Memory B cell (primary cell): ENCODE data around the gene SEZ6L.

ENCODE experiments used
- ATAC-seq: fragments of 150-1000 bp; cut with Tn5 transposase; 2 replicates; pipeline ENCODE4 v1.10.0; 2021; ENCODE audit warnings: low read depth, mild to moderate bottlenecking, moderate library complexity
- DNase-seq, 2 donors: peaks; one replicate each; pipeline ENCODE4 v3.0.0; 2022; ENCODE audit warnings: low spot score in 2 of 2
- H3K27ac Mint-ChIP-seq: one replicate; pipeline ENCODE4 v1.8.0; 2022; ENCODE audit warnings: mild to moderate bottlenecking, moderate library complexity, mixed read lengths
- H3K27me3 Mint-ChIP-seq: one replicate; pipeline ENCODE4 v1.8.0; 2022; ENCODE audit warnings: mixed read lengths
- H3K36me3 Mint-ChIP-seq: one replicate; pipeline ENCODE4 v1.8.0; 2022; ENCODE audit warnings: mild to moderate bottlenecking, mixed read lengths
- H3K4me1 Mint-ChIP-seq: one replicate; pipeline ENCODE4 v1.8.0; 2022; ENCODE audit warnings: mixed read lengths
- H3K4me3 Mint-ChIP-seq: one replicate; pipeline ENCODE4 v1.8.0; 2022; ENCODE audit warnings: mild to moderate bottlenecking, moderate library complexity, mixed read lengths
- H3K9me3 Mint-ChIP-seq: one replicate; pipeline ENCODE4 v1.8.0; 2022; ENCODE audit warnings: mixed read lengths

SEZ6L gene

DNA sequence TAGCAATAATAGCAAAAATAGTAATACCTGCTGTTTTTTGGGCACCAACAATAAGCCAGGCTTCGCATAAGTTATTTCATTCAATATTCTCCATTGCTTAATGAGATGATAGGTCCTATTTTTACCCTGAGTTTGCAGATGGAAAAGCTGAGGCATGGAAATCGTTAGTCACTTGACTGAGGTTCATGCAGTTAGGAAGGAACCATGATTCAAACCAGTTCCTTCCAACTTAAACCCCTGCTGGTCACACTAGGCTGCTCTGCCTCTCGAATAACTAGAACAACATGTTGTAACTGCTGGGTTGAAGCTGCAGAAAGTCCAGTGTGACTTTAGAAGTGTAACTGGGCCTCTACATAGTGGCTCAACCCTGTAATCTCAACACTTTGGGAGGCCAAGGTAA lies 69.3 kb downstream of the SEZ6L start:
- no peak overlapping the region for H3K27ac Mint-ChIP-seq
- H3K4me3 Mint-ChIP-seq = no peak overlapping the region
- DNase-seq = no peak
- no peak for ATAC-seq
- H3K9me3 Mint-ChIP-seq = peaks cover 7% of the 10 kb centered on the region
- H3K27me3 Mint-ChIP-seq = peaks cover 21% of the 10 kb centered on the region
- no peaks in the 10 kb centered on the region for H3K36me3 Mint-ChIP-seq
- H3K4me1 Mint-ChIP-seq = no peaks in the 10 kb centered on the region

DNA sequence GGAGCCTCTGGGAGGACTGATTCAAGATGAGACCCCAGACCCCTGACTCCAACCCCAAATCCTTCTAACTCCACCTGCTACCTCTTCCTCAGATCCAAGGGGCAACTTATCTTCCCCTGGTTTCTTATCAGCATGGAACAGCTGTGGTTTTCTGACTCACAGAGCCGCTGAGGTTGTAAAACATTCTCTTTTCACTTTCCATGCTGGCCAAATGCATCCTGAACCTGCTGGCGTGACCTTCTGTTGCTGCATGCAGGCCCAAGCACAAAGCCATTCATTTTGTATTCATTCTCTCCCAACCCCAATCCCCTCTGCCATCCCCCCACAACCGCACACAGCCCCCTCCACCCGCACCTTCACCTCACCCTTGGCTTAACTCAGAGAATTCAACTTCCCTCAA lies 70.3 kb downstream of the SEZ6L start:
- H3K4me1 Mint-ChIP-seq = no peaks in the 10 kb centered on the region
- no peak overlapping the region for H3K27ac Mint-ChIP-seq
- no peaks in the 10 kb centered on the region for H3K36me3 Mint-ChIP-seq
- H3K9me3 Mint-ChIP-seq = peaks cover 7% of the 10 kb centered on the region
- DNase-seq (no peak), ATAC-seq (no peak)
- no peak overlapping the region for H3K4me3 Mint-ChIP-seq
- H3K27me3 Mint-ChIP-seq = peaks cover 22% of the 10 kb centered on the region

DNA sequence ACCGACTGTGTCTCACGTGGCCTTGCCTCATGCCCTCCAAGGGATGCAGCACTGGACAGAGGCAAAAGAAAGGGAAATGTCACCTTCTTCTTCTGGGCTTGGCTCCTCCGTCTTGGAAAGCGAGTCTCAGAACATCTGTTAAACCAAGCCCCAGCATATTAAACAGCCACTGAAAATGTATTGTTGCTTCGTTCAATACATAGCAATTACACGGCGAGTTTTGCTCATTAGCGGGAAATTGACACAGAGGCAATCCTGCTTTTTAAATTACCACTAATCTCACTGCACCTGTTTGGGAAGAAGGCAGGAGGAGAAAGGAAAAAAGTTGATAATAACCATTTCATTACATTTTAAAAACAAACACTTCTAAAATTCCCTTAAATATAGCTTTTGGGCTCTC lies 72.1 kb downstream of the SEZ6L start:
- H3K36me3 Mint-ChIP-seq = no peaks in the 10 kb centered on the region

DNA sequence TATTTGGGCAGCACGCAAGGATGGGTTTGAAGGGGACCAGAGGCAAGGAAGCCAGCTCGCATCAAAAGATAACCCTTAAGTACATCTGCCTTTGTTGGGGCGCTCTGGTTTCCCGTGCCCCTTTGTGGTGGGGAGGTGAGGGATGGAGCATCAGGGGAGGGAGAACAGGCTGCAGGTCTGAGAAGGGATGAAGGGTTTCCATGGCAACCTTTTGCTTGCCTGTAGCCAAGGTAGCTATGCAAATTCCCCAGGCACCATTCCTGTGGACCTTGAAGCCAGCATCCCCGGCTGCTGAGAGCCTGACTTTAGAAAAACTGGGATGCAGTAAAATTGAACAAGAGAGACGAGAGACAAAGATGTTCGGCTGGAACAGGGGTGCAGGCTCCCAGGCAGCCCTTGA lies 75.7 kb downstream of the SEZ6L start:
- no peak overlapping the region for H3K27ac Mint-ChIP-seq
- peaks cover 8% of the 10 kb centered on the region for H3K9me3 Mint-ChIP-seq
- H3K4me3 Mint-ChIP-seq = no peak overlapping the region
- no peak for DNase-seq
- peaks cover 12% of the 10 kb centered on the region for H3K27me3 Mint-ChIP-seq
- H3K36me3 Mint-ChIP-seq = no peaks in the 10 kb centered on the region
- no peaks in the 10 kb centered on the region for H3K4me1 Mint-ChIP-seq
- ATAC-seq = no peak

More for the DNA sequence above, 72.1 kb downstream of the SEZ6L start:
- Mint-ChIP-seq H3K4me1 (no peaks in the 10 kb centered on the region), H3K27me3 (peaks cover 18% of the 10 kb centered on the region), H3K9me3 (peaks cover 7% of the 10 kb centered on the region), H3K27ac (no peak overlapping the region), H3K4me3 (no peak overlapping the region)
- ATAC-seq = no peak
- DNase-seq = no peak

DNA sequence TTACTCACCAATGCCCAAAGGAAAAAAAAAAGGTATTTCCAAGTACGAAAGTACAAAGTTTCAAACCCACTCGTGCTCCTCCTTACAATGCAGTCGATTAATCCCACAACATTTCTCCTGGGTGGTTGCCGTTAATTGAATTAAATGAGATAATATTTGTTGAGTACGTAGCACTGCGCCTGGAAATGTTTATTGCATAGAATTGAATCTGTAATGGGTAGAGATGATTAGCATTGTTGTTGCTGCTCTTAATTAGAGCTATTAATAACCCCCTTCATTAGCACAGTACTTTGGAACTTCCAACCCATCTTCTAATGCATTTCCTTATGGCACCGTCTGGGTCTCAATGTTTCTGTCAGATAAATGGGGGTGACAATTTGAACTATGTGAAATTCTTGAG lies 77.3 kb downstream of the SEZ6L start:
- DNase-seq (no peak), ATAC-seq (no peak)
- Mint-ChIP-seq H3K4me3 (no peak overlapping the region), H3K9me3 (peaks cover 13% of the 10 kb centered on the region), H3K4me1 (no peaks in the 10 kb centered on the region), H3K36me3 (no peaks in the 10 kb centered on the region), H3K27ac (no peak overlapping the region), H3K27me3 (peaks cover 11% of the 10 kb centered on the region)

DNA sequence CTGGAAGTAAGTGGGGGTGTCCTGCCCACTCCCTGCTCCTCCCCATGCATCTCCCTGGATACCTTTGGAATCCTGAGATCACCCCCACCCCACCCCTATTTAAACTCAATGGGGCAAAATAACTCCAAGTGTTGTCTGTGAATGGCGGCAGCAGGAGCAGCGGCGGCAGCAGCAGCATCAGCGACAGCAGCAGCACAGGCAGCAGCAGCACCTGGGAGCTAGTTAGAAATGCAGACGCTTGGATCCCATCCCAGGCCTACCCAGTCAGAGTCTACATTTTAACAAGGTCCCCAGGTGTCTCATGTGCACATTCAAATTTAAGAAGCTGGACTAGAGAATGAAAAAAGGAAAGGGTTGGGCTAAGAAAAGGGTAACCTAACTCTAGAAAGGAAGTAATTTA lies 82.6 kb downstream of the SEZ6L start:
- Mint-ChIP-seq H3K4me3 (no peak overlapping the region), H3K4me1 (no peaks in the 10 kb centered on the region), H3K27me3 (peaks cover 10% of the 10 kb centered on the region), H3K9me3 (peaks cover 7% of the 10 kb centered on the region), H3K36me3 (no peaks in the 10 kb centered on the region), H3K27ac (no peak overlapping the region)
- ATAC-seq (no peak), DNase-seq (no peak)

DNA sequence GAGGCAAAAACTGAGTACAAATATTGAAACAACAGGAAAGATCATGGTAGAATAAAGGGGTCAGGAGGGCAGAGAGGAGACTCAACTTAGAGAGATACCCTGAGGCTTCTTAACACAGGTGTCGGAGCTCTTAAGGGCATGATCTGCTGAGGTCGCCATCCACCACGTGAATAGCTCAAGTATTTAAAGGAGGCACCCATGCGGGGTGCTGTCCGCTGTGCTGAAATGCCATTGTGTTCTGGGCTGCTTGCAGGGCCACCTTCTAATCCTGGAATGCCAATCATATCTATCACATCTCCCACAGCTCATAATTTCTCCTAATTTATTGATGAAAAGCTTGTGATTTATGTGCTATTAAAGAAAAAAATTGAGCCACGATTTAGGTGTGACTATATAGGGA lies 90.2 kb downstream of the SEZ6L start:
- H3K9me3 Mint-ChIP-seq = peaks cover 6% of the 10 kb centered on the region
- no peak overlapping the region for H3K27ac Mint-ChIP-seq
- ATAC-seq (no peak), DNase-seq (no peak)
- no peaks in the 10 kb centered on the region for H3K4me1 Mint-ChIP-seq
- H3K4me3 Mint-ChIP-seq = no peak overlapping the region
- H3K27me3 Mint-ChIP-seq = peaks cover 15% of the 10 kb centered on the region
- H3K36me3 Mint-ChIP-seq = no peaks in the 10 kb centered on the region

DNA sequence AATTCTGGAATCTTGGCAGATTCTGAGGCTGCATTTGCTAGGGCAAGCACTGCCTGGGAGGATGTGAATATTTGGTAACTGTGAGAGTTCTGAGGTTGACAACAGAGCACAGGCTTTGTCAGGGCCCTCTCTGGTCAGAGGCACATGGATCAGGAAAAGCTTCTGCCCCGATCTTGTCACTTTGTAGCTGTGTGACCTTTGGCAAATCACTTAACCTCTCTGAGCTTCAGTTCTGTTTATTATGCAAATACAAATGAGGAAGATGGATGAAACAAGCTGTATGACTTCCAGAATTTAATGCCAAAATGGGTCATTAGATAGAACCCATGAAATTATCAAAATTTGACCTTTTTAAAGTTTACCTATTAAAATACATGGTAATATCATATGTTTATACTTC lies 94.9 kb downstream of the SEZ6L start:
- peaks cover 6% of the 10 kb centered on the region for H3K9me3 Mint-ChIP-seq
- no peak overlapping the region for H3K27ac Mint-ChIP-seq
- H3K4me1 Mint-ChIP-seq = no peaks in the 10 kb centered on the region
- no peak overlapping the region for H3K4me3 Mint-ChIP-seq
- ATAC-seq (no peak), DNase-seq (no peak)
- no peaks in the 10 kb centered on the region for H3K36me3 Mint-ChIP-seq
- H3K27me3 Mint-ChIP-seq = peaks cover 18% of the 10 kb centered on the region

DNA sequence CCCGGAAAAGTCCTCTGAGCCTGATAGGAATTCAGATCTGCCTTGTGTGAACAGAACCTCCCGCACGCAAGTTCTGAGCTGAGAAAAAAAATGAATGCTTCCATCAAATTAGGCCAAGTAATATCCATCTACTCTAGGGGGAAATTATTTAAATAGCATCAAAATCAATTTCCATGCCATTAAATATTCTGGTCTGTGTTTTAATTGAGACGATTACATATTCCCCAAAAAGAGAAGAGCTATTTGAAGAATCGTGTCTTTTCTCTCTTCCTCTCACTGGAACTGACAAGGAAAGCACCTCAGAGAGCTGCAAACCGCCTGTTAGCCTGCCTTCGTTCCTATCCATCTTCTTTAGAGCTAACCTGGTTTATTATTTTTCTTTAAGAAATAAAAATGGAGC lies 96.0 kb downstream of the SEZ6L start:
- ATAC-seq (no peak), DNase-seq (no peak)
- no peaks in the 10 kb centered on the region for H3K4me1 Mint-ChIP-seq
- H3K27me3 Mint-ChIP-seq = peaks cover 20% of the 10 kb centered on the region
- no peak overlapping the region for H3K27ac Mint-ChIP-seq
- H3K36me3 Mint-ChIP-seq = no peaks in the 10 kb centered on the region
- H3K9me3 Mint-ChIP-seq = peaks cover 4% of the 10 kb centered on the region
- no peak overlapping the region for H3K4me3 Mint-ChIP-seq

DNA sequence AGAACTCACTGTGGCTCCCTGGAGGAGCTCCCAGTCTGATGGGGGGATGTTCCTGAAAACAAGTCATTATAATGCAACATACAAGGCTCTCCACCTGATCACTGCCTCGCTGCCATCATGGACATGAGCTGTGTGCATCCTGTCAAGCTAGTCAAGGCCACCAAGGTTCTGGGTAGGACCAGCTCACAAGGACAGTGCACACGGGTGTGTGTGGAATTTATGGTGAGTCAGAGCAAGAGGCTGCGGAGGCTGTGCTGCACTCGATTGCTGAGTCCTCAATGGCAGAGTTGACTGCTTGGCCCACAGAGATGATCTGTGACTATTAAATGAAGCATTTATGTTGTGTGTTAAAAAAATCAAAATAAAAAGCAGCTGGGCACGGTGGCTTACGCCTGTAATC lies 96.6 kb downstream of the SEZ6L start:
- Mint-ChIP-seq H3K4me3 (no peak overlapping the region), H3K36me3 (no peaks in the 10 kb centered on the region), H3K9me3 (peaks cover 4% of the 10 kb centered on the region), H3K27ac (no peak overlapping the region), H3K4me1 (no peaks in the 10 kb centered on the region), H3K27me3 (peaks cover 20% of the 10 kb centered on the region)
- ATAC-seq (no peak), DNase-seq (no peak)

DNA sequence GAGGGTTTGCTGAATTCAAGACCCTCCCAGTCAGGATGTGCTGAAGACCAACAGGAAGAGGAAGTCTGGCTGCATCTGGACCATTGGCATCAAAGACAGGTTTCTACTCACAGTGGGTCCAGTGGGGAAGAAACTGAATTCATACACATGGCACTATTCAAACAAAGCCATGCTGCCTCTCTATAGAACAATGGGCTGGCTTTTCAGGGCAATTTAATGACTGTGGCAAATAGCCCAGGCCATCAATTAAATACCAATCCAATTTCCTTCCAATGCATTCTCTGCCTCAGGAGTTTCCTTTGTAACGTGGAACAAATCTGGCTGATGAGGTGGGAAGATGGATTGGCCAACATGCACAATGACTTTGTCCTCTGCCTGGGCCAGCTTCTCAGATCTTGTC lies 98.6 kb downstream of the SEZ6L start:
- no peaks in the 10 kb centered on the region for H3K36me3 Mint-ChIP-seq
- H3K4me3 Mint-ChIP-seq = no peak overlapping the region
- no peak for ATAC-seq
- peaks cover 20% of the 10 kb centered on the region for H3K27me3 Mint-ChIP-seq
- no peak overlapping the region for H3K27ac Mint-ChIP-seq
- H3K4me1 Mint-ChIP-seq = no peaks in the 10 kb centered on the region
- DNase-seq = no peak
- H3K9me3 Mint-ChIP-seq = no peaks in the 10 kb centered on the region

DNA sequence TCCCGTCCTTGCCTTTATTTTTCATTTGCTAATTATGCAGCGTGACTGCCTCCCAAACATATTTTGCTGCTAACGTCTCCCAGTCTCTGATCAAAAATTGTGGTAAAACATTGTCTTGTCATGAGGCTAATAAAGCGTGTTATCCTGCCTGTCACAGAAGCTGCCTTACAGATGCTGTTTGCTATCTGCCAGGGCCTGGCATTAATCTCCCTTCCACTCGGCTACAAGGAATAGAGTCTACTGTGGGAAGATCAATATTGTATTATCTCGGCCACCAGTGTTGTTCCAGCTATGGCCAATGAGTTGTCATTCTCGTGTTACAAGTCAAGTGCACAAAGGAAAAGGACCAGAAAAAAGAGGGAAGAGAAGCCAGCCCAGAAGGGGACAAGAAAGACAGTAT lies 100.3 kb downstream of the SEZ6L start:
- no peak for ATAC-seq

DNA sequence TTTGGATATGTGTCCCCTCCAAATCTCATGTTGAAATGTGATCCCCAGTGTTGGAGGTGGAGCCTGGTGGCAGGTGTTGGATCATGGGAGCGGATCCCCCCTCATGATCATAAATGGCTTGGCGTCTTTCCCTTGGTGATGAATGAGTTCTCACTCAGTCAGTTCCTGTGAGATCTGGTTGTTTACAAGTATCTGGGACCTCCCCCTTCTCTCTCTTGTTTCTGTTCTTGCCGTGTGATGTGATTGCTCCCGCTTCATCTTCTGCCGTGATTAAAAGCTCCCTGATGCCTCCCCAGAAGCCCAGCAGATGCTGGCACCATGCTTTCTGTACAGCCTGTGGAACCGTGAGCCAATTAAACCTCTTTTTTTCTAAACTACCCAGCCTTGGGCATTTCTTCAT lies 102.2 kb downstream of the SEZ6L start:
- H3K36me3 Mint-ChIP-seq = no peaks in the 10 kb centered on the region
- no peaks in the 10 kb centered on the region for H3K9me3 Mint-ChIP-seq
- H3K4me1 Mint-ChIP-seq = no peaks in the 10 kb centered on the region
- peaks cover 15% of the 10 kb centered on the region for H3K27me3 Mint-ChIP-seq
- DNase-seq = no peak
- H3K27ac Mint-ChIP-seq = no peak overlapping the region
- no peak overlapping the region for H3K4me3 Mint-ChIP-seq
- ATAC-seq = no peak

More for the DNA sequence above, 100.3 kb downstream of the SEZ6L start:
- Mint-ChIP-seq H3K36me3 (no peaks in the 10 kb centered on the region), H3K27ac (no peak overlapping the region), H3K4me3 (no peak overlapping the region), H3K9me3 (no peaks in the 10 kb centered on the region), H3K4me1 (no peaks in the 10 kb centered on the region), H3K27me3 (peaks cover 18% of the 10 kb centered on the region)
- no peak for DNase-seq

DNA sequence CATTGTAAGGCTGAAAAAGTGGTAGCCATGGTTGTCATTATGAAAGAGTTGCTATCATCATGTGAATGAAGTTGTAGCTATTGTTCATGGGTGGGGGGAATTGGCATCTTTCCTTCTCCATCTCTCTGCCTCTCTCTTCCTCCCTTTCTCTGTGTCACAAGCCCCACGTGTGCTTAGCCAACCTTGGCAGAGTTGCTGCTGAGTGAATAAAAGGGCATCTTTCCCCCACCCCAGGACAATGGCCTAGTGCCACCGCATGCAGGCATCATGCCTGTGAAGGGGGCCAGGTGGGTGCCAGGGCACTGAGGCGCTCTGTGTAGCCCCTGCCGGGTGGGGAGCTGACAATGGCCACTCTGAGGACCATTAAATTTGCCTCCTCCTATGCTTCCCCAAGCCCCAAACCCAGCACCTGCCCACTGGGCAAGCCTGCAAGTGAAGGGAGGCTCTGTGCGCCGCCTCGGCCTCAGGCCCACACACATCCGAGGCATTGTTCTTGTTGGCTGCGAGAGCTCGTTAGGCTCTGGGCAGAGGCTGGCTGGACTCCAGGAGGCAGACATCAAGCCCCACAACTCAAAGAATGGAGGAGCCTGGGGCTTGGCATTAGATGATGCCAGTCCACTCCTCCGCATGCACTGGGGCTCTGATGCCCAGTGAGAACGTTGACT lies 103.9 kb downstream of the SEZ6L start:
- ATAC-seq = no peak
- Mint-ChIP-seq H3K4me1 (no peaks in the 10 kb centered on the region), H3K27ac (no peak overlapping the region), H3K27me3 (peaks cover 16% of the 10 kb centered on the region), H3K36me3 (no peaks in the 10 kb centered on the region), H3K9me3 (no peaks in the 10 kb centered on the region), H3K4me3 (no peak overlapping the region)
- DNase-seq = no peak

DNA sequence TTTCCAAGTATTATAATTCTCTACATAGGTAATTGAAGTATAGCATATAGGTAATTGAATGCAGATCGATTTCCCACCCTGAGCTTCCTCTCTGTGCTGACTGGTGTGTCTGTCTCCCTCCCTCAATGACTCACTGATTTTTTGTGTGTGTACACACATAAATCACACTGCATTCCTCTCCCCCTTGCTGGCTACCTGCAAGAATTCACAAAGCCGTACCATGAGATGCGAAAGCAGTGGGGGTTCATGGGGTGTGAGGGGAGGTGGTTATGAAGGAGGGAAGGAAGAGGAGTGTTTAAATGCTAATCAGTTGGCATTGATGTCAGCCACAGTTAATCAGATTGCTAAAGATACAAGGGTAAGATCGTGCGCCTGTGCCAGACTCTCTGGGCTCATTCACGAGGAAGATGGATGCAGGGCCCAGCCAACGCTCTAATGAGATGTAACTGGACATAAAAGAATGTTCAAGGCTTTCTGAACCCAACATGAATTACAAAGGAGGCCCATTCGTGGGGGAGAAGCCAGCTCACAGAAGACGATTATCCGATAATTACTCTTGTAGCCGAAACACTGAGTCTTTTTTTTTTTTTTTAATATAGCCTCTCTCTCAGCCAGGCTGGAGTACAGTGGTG lies 107.4 kb downstream of the SEZ6L start:
- no peak overlapping the region for H3K4me3 Mint-ChIP-seq
- peaks cover 16% of the 10 kb centered on the region for H3K27me3 Mint-ChIP-seq
- no peaks in the 10 kb centered on the region for H3K9me3 Mint-ChIP-seq
- H3K27ac Mint-ChIP-seq = no peak overlapping the region
- H3K4me1 Mint-ChIP-seq = no peaks in the 10 kb centered on the region
- DNase-seq (no peak), ATAC-seq (no peak)
- no peaks in the 10 kb centered on the region for H3K36me3 Mint-ChIP-seq
